Astrocyte of the spinal cord (primary cell): ENCODE data around the gene PRKCD.

Experiments
- DNase-seq: peaks from one replicate; pipeline ENCODE4 v3.0.0; 2011; ENCODE audit warnings: low read depth, low spot score
- H3K4me3 ChIP-seq: 2 replicates; pipeline ENCODE4 v1.5.1; 2011; ENCODE audit warnings: low read depth, mild to moderate bottlenecking, low read length, moderate library complexity
- in situ Hi-C: cut with HindIII; loops from 2 replicates; pipeline ENCODE4 v1.10.0; 2017; ENCODE audit warnings: low sequenced_read_pairs
- TF ChIP-seq, protein P1 (sequence below): IDR thresholded peaks from 2 replicates; pipeline ENCODE4 v1.5.1; 2012; ENCODE audit warnings: low read depth, mild to moderate bottlenecking, low read length, inconsistent platforms

Gene PRKCD

GRCh38 chr3:53224026-53224425 is 63.0 kb downstream of the PRKCD start:
- in situ Hi-C loops: no loop called here
- DNase-seq: no peak

DNA sequence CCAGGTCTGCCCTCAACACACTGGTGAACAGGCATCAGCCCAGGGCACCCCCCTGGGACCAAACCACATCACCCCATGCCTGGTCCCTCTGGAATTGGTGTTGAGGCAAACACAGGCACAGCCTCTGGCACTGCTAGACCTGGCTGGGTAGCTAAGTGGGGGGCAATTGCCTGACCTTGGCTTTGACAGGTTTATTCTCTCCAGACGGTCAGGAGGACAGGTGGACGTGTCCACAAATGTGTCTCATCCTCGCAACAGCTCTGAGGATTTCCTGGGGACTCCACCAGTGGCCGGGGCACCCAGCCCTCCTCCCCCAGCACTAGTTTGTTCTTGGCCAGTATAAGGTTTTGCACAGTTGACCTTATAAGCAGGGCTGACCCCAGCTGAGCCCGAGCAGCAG is 63.5 kb downstream of the PRKCD start:
- DNase-seq: no peak
- no peak overlapping the region for H3K4me3 ChIP-seq
- in situ Hi-C loops: no loop called here
- TF ChIP-seq, protein P1, sequence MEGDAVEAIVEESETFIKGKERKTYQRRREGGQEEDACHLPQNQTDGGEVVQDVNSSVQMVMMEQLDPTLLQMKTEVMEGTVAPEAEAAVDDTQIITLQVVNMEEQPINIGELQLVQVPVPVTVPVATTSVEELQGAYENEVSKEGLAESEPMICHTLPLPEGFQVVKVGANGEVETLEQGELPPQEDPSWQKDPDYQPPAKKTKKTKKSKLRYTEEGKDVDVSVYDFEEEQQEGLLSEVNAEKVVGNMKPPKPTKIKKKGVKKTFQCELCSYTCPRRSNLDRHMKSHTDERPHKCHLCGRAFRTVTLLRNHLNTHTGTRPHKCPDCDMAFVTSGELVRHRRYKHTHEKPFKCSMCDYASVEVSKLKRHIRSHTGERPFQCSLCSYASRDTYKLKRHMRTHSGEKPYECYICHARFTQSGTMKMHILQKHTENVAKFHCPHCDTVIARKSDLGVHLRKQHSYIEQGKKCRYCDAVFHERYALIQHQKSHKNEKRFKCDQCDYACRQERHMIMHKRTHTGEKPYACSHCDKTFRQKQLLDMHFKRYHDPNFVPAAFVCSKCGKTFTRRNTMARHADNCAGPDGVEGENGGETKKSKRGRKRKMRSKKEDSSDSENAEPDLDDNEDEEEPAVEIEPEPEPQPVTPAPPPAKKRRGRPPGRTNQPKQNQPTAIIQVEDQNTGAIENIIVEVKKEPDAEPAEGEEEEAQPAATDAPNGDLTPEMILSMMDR: no peak

More at GRCh38 chr3:53224026-53224425, 63.0 kb downstream of the PRKCD start:
- no peak overlapping the region for H3K4me3 ChIP-seq
- TF ChIP-seq, protein P1: no peak

GRCh38 chr3:53225181-53225580 is 64.2 kb downstream of the PRKCD start:
- H3K4me3 ChIP-seq: no peak overlapping the region
- DNase-seq: no peak
- TF ChIP-seq, protein P1: no peak
- in situ Hi-C loops: no loop called here

DNA sequence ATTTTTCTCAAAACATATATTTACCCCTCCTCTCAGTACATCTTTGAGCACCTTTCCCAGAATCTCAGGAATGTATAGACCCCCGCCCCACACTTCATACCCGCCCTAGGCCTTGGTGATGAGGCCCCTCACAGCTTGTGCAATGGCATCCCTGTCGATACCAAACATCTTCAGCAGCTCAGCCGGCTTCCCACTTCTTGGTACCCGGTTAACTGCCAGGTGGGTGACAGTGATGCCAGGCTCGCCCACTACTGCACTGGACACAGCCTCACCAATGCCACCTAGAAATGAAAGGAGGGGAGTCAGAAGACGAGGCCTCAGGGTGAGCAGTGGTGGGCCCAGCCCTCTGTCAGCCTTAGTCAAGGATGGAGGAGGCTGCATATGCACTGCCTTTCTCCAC is 64.6 kb downstream of the PRKCD start:
- in situ Hi-C loops: no loop called here
- DNase-seq: no peak
- H3K4me3 ChIP-seq: no peak overlapping the region
- TF ChIP-seq, protein P1: no peak

- no peak overlapping the region for H3K4me3 ChIP-seq
- DNase-seq: no peak
- in situ Hi-C loops: no loop called here
- TF ChIP-seq, protein P1: no peak
Observed at GRCh38 chr3:53226142-53226840, 65.3 kb downstream of the PRKCD start.

DNA sequence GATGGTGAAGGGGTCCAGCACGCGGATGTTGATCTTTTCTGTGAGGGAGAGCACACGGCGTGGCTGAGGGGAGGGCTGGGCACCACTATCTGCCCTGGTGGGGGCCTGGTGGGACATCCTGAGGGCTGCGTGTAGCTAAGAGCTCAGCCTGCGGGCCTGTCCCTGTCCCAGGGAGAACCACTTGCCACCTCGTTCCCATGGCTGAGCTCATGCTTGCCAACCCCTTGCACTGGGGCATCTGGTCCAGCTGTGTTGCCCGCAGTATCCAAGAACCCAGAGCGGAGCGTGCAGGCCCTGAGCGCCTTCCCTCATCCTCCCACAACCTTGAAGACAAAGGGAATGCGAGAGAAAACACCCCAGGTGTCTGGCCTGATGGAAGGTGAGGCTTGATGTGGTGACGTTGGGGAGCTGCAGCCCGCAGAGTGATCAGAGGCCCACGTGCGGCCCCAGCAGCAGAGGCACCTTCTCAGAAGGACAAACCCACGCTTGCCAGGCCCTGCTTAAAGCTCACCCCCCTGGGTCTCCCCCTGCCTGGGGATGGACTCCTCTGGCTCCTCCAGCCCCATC is 65.9 kb downstream of the PRKCD start:
- in situ Hi-C loops: no loop called here
- DNase-seq: no peak

More for the DNA sequence above, 65.9 kb downstream of the PRKCD start:
- no peak overlapping the region for H3K4me3 ChIP-seq
- TF ChIP-seq, protein P1: no peak
